ENCODE results near the gene RASEF.

Gene RASEF

GRCh38 chr9:82998409-82998808 is 64.5 kb downstream of the RASEF start:
- Histone ChIP-seq H3K27ac (ENCODE audit: low read length) (no peak overlapping the region), H3K36me3 (ENCODE audit: control insufficient read depth in 2 of 2, insufficient read depth in 2 of 2, low read length in 2 of 2) (no peaks in the 10 kb centered on the region), H3K9me3 (ENCODE audit: control insufficient read depth in 2 of 2, low read length in 2 of 2) (no peaks in the 10 kb centered on the region), H3K9ac (ENCODE audit: low read length in 2 of 2) (no peak overlapping the region), H3K4me1 (ENCODE audit: control insufficient read depth, insufficient read depth, low read length) (no peaks in the 10 kb centered on the region), H3K4me3 (ENCODE audit: low read length in 2 of 2) (no peak overlapping the region), H3K27me3 (ENCODE audit: control insufficient read depth in 1 of 2, insufficient read depth in 2 of 2, low read length in 2 of 2) (no peaks in the 10 kb centered on the region)

GRCh38 chr9:82997476-82998140 is 65.3 kb downstream of the RASEF start:
- no peaks in the 10 kb centered on the region for H3K36me3 ChIP-seq (ENCODE audit: control insufficient read depth in 2 of 2, insufficient read depth in 2 of 2, low read length in 2 of 2)
- no peaks in the 10 kb centered on the region for H3K27me3 ChIP-seq (ENCODE audit: control insufficient read depth in 1 of 2, insufficient read depth in 2 of 2, low read length in 2 of 2)
- H3K4me3 ChIP-seq (ENCODE audit: low read length in 2 of 2), result no peak overlapping the region
- H3K9ac ChIP-seq (ENCODE audit: low read length in 2 of 2), result no peak overlapping the region
- no peaks in the 10 kb centered on the region for H3K4me1 ChIP-seq (ENCODE audit: control insufficient read depth, insufficient read depth, low read length)
- no peaks in the 10 kb centered on the region for H3K9me3 ChIP-seq (ENCODE audit: control insufficient read depth in 2 of 2, low read length in 2 of 2)
- H3K27ac ChIP-seq (ENCODE audit: low read length), result no peak overlapping the region

DNA sequence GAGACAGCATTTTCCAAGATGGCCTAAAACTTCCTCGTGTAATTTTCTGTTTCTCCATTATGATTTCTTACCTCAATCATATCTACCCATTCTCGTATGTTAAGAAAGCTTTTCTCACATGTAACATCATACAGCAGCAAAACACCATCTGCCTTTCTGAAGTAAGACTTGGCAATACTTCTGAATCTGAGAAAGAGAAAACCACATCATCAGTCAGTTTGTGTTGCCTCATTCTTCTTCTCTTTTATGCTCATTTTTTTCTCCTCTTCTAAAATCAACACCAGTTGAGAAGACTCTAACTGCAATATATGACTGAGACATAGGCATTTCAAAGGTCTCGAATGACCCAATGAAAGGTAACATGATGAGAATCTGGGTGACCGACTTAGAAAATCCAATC is 66.0 kb downstream of the RASEF start:
- Histone ChIP-seq H3K36me3 (ENCODE audit: control insufficient read depth in 2 of 2, insufficient read depth in 2 of 2, low read length in 2 of 2) (no peaks in the 10 kb centered on the region), H3K4me1 (ENCODE audit: control insufficient read depth, insufficient read depth, low read length) (no peaks in the 10 kb centered on the region), H3K4me3 (ENCODE audit: low read length in 2 of 2) (no peak overlapping the region), H3K27ac (ENCODE audit: low read length) (no peak overlapping the region), H3K9ac (ENCODE audit: low read length in 2 of 2) (no peak overlapping the region), H3K9me3 (ENCODE audit: control insufficient read depth in 2 of 2, low read length in 2 of 2) (no peaks in the 10 kb centered on the region), H3K27me3 (ENCODE audit: control insufficient read depth in 1 of 2, insufficient read depth in 2 of 2, low read length in 2 of 2) (no peaks in the 10 kb centered on the region)

- Histone ChIP-seq H3K9me3 (ENCODE audit: control insufficient read depth in 2 of 2, low read length in 2 of 2) (no peaks in the 10 kb centered on the region), H3K4me1 (ENCODE audit: control insufficient read depth, insufficient read depth, low read length) (no peaks in the 10 kb centered on the region), H3K27me3 (ENCODE audit: control insufficient read depth in 1 of 2, insufficient read depth in 2 of 2, low read length in 2 of 2) (no peaks in the 10 kb centered on the region), H3K9ac (ENCODE audit: low read length in 2 of 2) (no peak overlapping the region), H3K4me3 (ENCODE audit: low read length in 2 of 2) (no peak overlapping the region), H3K36me3 (ENCODE audit: control insufficient read depth in 2 of 2, insufficient read depth in 2 of 2, low read length in 2 of 2) (no peaks in the 10 kb centered on the region), H3K27ac (ENCODE audit: low read length) (no peak overlapping the region)
Measured at GRCh38 chr9:82993856-82994605, 68.9 kb downstream of the RASEF start.

DNA sequence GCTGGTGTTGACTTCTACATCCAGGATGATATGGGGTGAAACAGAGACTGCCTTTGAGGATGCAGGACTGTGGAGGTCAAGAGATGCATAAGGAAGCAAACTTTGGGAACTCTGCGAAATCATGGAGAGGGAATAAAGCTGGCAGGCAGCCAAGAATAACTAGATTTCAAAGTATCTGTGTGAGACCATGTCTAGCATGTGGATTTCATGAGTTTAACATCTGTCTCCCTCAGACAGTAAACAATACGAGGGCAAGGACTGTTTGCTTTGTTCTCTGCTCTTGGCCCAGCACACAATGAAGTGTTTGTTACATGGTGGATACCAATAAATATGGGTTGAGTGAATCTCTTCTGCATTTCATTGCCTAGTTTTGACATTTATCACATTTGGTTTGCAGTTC is 71.3 kb downstream of the RASEF start:
- Histone ChIP-seq H3K4me3 (ENCODE audit: low read length in 2 of 2) (no peak overlapping the region), H3K4me1 (ENCODE audit: control insufficient read depth, insufficient read depth, low read length) (no peaks in the 10 kb centered on the region), H3K27me3 (ENCODE audit: control insufficient read depth in 1 of 2, insufficient read depth in 2 of 2, low read length in 2 of 2) (no peaks in the 10 kb centered on the region), H3K9ac (ENCODE audit: low read length in 2 of 2) (no peak overlapping the region), H3K36me3 (ENCODE audit: control insufficient read depth in 2 of 2, insufficient read depth in 2 of 2, low read length in 2 of 2) (no peaks in the 10 kb centered on the region), H3K27ac (ENCODE audit: low read length) (no peak overlapping the region), H3K9me3 (ENCODE audit: control insufficient read depth in 2 of 2, low read length in 2 of 2) (no peaks in the 10 kb centered on the region)

- Histone ChIP-seq H3K27me3 (ENCODE audit: control insufficient read depth in 1 of 2, insufficient read depth in 2 of 2, low read length in 2 of 2) (no peaks in the 10 kb centered on the region), H3K4me3 (ENCODE audit: low read length in 2 of 2) (no peak overlapping the region), H3K4me1 (ENCODE audit: control insufficient read depth, insufficient read depth, low read length) (no peaks in the 10 kb centered on the region), H3K36me3 (ENCODE audit: control insufficient read depth in 2 of 2, insufficient read depth in 2 of 2, low read length in 2 of 2) (no peaks in the 10 kb centered on the region), H3K9ac (ENCODE audit: low read length in 2 of 2) (no peak overlapping the region), H3K9me3 (ENCODE audit: control insufficient read depth in 2 of 2, low read length in 2 of 2) (no peaks in the 10 kb centered on the region), H3K27ac (ENCODE audit: low read length) (no peak overlapping the region)
Measured at GRCh38 chr9:82989929-82990328, 73.0 kb downstream of the RASEF start.

DNA sequence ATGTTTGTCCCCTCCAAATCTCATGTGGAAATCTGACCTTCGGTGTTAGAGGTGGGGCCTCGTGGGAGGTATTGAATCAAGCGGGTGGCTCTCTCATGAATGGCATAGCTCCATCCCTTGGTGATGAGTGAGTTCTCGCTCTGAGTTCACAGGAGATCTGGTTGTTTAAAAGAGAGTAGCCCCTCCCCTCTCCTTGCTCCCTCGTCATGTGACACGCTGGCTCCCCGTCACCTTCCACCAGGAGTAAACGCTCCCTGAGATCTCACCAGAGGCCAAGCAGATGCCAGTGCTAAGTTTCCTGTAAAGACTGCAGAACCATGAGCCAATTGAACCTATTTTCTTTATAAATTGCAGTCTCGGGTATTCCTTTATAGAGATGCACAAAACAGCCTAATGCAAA is 74.5 kb downstream of the RASEF start:
- no peak overlapping the region for H3K9ac ChIP-seq (ENCODE audit: low read length in 2 of 2)

DNA sequence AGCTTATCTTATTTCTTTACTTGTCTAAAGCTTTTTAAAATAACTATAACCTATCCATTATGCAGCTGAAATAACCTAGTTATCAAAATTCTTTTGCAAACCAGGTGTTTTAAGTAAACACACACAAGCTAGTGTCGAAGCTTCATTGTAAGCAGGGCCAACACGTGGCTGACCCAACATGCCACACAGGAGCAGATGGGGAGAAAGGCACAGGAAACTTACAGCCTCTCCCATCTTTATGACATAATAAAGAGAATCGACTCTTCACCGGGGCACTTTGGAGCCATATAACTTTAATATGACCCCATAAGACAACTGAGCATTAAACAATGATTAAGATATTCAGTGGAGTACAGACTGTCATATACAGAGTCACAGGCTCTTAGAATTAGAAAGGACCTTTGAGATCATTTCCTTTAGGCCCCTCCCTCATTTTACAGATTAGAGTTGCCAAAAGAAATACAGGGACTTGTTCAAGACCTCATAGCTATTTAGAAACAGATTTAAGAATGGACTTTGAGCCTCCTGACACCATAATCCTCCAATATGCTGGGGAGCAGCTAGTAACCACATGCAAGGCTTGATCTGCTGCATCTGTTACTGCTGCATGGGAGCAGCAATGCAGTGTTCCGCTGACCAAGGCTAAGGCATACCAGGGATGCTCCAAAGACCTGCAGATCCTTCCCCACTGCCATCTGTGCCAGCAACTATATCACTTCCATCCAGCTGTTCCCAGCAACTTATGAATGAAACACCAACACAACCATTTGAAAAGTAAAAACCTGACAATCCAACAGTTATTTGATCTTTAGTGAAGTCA is 75.4 kb downstream of the RASEF start:
- no peaks in the 10 kb centered on the region for H3K4me1 ChIP-seq (ENCODE audit: control insufficient read depth, insufficient read depth, low read length)
- H3K27ac ChIP-seq (ENCODE audit: low read length), result no peak overlapping the region
- no peaks in the 10 kb centered on the region for H3K36me3 ChIP-seq (ENCODE audit: control insufficient read depth in 2 of 2, insufficient read depth in 2 of 2, low read length in 2 of 2)
- H3K9me3 ChIP-seq (ENCODE audit: control insufficient read depth in 2 of 2, low read length in 2 of 2), result no peaks in the 10 kb centered on the region
- no peak overlapping the region for H3K9ac ChIP-seq (ENCODE audit: low read length in 2 of 2)
- H3K27me3 ChIP-seq (ENCODE audit: control insufficient read depth in 1 of 2, insufficient read depth in 2 of 2, low read length in 2 of 2), result peaks cover 0 to 2% of the 10 kb centered on the region in 2 donors
- no peak overlapping the region for H3K4me3 ChIP-seq (ENCODE audit: low read length in 2 of 2)

More for the DNA sequence above, 74.5 kb downstream of the RASEF start:
- Histone ChIP-seq H3K36me3 (ENCODE audit: control insufficient read depth in 2 of 2, insufficient read depth in 2 of 2, low read length in 2 of 2) (no peaks in the 10 kb centered on the region), H3K27me3 (ENCODE audit: control insufficient read depth in 1 of 2, insufficient read depth in 2 of 2, low read length in 2 of 2) (peaks cover 0 to 2% of the 10 kb centered on the region in 2 donors), H3K27ac (ENCODE audit: low read length) (no peak overlapping the region), H3K4me1 (ENCODE audit: control insufficient read depth, insufficient read depth, low read length) (no peaks in the 10 kb centered on the region), H3K4me3 (ENCODE audit: low read length in 2 of 2) (no peak overlapping the region), H3K9me3 (ENCODE audit: control insufficient read depth in 2 of 2, low read length in 2 of 2) (no peaks in the 10 kb centered on the region)

- Histone ChIP-seq H3K4me3 (ENCODE audit: low read length in 2 of 2) (no peak overlapping the region), H3K9ac (ENCODE audit: low read length in 2 of 2) (no peak overlapping the region), H3K27ac (ENCODE audit: low read length) (no peak overlapping the region), H3K27me3 (ENCODE audit: control insufficient read depth in 1 of 2, insufficient read depth in 2 of 2, low read length in 2 of 2) (peaks cover 0 to 2% of the 10 kb centered on the region in 2 donors), H3K9me3 (ENCODE audit: control insufficient read depth in 2 of 2, low read length in 2 of 2) (no peaks in the 10 kb centered on the region), H3K36me3 (ENCODE audit: control insufficient read depth in 2 of 2, insufficient read depth in 2 of 2, low read length in 2 of 2) (no peaks in the 10 kb centered on the region), H3K4me1 (ENCODE audit: control insufficient read depth, insufficient read depth, low read length) (no peaks in the 10 kb centered on the region)
Measured at GRCh38 chr9:82981552-82981951, 81.4 kb downstream of the RASEF start.

DNA sequence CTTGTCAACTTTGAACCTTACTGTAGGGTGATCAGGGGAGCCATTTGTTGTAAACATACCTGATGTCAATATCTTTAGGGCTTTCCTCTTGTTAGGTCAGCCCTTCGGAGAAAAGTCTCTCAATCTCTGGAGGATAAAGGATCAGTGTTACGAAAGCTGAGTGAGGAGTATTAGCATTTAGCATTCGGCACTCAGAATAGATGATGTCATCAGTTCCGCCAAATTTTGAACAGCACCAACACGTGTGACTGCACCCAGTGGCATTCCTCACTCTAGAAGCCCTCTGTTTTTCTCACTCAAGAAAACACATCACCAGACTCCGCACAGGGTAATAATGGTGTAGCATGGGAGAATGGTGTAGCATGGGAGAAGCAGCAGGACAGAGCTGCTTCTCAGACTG is 87.8 kb downstream of the RASEF start:
- H3K27ac ChIP-seq (ENCODE audit: low read length), result no peak overlapping the region
- H3K27me3 ChIP-seq (ENCODE audit: control insufficient read depth in 1 of 2, insufficient read depth in 2 of 2, low read length in 2 of 2), result no peaks in the 10 kb centered on the region
- peaks cover 0 to 3% of the 10 kb centered on the region in 2 donors for H3K9me3 ChIP-seq (ENCODE audit: control insufficient read depth in 2 of 2, low read length in 2 of 2)
- no peaks in the 10 kb centered on the region for H3K4me1 ChIP-seq (ENCODE audit: control insufficient read depth, insufficient read depth, low read length)
- no peak overlapping the region for H3K9ac ChIP-seq (ENCODE audit: low read length in 2 of 2)
- H3K4me3 ChIP-seq (ENCODE audit: low read length in 2 of 2), result no peak overlapping the region
- H3K36me3 ChIP-seq (ENCODE audit: control insufficient read depth in 2 of 2, insufficient read depth in 2 of 2, low read length in 2 of 2), result no peaks in the 10 kb centered on the region

Measured in stomach smooth muscle (tissue), 2 donors.